Hepatic stellate cell (primary cell): ENCODE data around the gene POLN.
"Not testable (repeated sequence)": the region's sequence is repeated elsewhere in the genome, so short reads cannot be mapped to it uniquely, and the experiment has no call there.

Source experiments
- DNase-seq: peaks from one replicate; pipeline ENCODE4 v3.0.0; 2011; ENCODE audit warnings: low spot score

POLN gene

GRCh38 chr4:2041239-2042130, 200.4 kb downstream of the POLN start:
- peak; percentile 92 for DNase-seq

GRCh38 chr4:2040391-2041238, 201.3 kb downstream of the POLN start:
- peak; percentile 7 for DNase-seq

GRCh38 chr4:2036866-2037265, 205.1 kb downstream of the POLN start:
- no peak for DNase-seq

GRCh38 chr4:2036327-2036726, 205.6 kb downstream of the POLN start:
- no peak for DNase-seq

- not testable (repeated sequence) for DNase-seq
Measured at GRCh38 chr4:2031161-2031560, 210.8 kb downstream of the POLN start.

DNA sequence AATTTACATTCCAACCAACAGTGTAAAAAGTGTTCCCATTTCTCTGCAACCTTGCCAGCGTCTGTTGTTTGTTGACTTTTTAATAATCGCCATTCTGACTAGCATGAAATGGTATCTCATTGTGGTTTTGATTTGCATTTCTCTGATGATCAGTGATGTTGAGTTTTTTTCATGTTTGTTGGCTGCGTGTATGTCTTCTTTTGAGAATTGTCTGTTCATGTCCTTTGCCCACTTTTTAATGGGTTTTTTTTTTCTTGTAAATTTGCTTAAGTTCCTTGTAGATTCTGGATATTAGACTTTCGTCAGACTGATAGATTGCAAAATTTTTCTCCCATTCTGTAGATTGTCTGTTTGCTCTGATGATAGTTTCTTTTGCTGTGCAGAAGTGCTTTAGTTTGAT, 214.8 kb downstream of the POLN start:
- not testable (repeated sequence) for DNase-seq

GRCh38 chr4:2025817-2026216, 216.1 kb downstream of the POLN start:
- DNase-seq = no peak

DNA sequence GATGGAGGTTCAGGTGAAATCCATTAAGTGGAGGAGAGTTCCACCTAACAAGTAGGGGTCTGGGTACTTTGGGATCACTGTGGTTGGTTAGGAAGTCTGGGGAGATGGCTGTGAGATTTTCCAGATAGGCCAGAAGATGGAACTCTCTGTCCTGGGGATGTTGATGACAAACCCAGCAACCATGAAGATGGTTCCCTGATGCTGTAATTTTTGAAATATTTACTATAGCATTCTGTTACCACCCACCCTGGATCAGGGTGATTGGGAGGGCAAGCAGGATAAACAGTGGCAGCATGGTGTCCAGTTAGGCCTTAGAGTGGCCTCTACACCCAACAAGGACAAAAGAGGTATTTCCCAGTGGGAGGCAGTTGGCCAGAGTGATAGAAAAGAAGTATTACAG, 217.2 kb downstream of the POLN start:
- no peak for DNase-seq
